Fibroblast of skin of left quadriceps (primary cell): Measurements from ENCODE around the gene SKAP1.
"Not testable (repeated sequence)": the region's sequence is repeated elsewhere in the genome, so short reads cannot be mapped to it uniquely, and the experiment has no call there.

ENCODE experiments used
- DNase-seq, 2 experiments: peaks; one replicate each; pipeline ENCODE4 v3.0.0-alpha.2; 2013; ENCODE audit warnings: low read depth in 2 of 2

The SKAP1 gene

DNA sequence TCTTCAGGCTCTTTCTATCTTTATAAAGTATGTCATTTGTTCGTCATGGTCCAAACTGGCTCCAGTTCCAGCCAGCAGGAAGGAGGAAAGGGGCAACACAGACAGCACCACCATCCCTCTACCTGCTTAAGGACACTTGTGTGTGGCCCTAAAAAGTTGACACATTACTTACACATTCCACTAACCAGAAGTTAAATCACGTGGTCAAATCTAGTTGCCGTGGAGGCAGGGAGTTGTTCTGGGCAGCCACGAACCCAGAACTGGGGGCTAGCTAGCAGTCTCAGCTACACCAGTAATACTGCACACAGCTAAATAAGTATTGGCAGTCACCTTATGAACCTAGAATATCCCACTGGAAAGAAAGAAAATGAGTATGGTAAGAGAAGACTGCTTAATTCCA is 218.2 kb downstream of the SKAP1 start:
- no peak for DNase-seq

DNA sequence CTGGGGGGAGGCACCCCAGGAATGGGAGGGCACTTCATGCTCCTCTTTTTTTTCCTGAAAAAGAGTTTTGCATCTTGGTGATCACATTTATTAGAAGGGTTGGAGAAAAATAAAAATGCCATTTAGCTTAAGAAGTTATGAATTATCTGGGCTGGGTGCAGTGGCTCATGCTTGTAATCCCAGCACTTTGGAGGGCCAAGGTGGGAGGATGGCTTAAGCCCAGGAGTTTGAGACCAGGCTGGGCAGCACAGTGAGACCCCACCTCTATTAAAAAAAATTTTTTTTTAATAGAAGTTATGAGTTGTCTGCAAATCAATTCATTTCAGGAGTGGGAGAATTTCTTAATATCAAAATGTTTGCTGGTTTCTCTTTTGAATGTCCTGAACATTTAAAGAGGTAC is 219.0 kb downstream of the SKAP1 start:
- no peak for DNase-seq

- DNase-seq: no peak
Observed at GRCh38 chr17:48209973-48210372, 220.0 kb downstream of the SKAP1 start.

DNA sequence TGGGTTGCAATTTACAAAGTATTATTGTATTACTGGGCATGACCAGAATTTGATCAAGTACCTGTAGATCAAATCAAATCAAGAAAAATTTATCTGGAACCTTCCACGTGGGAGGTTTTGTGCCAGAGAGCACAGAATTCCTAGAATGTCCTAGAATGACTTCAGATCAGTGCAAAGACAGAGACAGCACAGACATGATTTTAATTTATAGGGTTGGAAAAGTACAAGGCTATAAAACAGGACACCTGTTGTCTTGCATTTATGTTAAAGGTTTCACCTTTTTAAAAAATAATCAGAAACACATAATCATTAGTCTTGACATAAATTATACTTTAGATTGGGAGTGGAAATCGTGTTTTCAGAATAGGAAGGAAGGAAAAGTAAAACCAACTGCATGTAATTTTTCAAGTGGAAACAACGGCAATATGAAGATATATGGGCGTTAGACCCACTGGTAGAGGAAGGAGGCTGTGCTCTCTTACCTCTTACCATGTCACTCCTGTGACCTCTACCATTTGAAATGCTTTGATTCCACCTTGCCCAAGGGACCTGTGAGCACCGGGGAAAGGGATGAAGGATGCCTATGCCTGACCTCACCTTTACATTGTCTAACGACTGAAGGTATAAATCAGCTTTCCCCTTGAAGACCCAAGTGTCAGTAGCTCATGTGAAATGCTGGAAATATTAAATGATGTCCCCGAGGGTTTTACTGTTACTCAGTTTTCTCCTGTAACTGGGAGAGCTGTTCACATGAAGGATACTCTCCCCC is 222.1 kb downstream of the SKAP1 start:
- DNase-seq: no peak

DNA sequence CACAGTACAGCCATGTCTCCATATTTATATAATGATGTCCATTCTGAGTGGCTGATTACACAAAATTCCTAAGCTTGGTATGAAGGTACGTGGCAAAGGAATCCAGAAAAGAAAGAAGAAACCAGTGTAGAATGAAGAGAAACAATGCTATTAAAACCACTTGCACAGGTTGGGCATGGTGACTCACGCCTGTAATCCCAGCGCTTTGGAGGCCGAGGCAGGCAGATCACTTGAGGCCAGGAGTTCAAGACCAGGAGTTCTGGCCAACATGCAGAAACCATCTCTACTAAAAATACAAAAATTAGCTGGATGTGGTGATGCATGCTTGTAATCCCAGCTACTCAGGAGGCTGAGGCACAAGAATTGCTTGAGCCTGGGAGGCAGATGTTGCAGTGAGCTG is 223.0 kb downstream of the SKAP1 start:
- DNase-seq: not testable (repeated sequence)

DNA sequence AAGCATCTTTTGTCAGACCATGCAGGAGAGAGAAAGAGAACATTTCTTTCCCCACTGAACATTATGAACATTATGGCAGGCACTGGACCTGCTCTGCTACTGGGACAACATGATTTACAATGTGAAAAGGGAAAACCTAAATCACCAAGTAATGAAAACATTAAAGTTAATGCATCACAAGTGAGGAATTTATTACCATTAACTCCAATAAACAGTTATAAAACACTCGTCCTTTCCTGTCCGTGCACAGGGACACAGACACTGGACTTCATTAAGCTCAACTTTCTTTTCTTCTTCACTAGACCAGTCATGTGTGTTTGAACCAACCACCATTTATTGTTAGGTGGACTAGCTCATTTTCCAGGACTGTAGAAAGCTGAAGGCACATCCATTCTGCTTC is 227.1 kb downstream of the SKAP1 start:
- no peak for DNase-seq

GRCh38 chr17:48198950-48199541 is 231.0 kb downstream of the SKAP1 start:
- DNase-seq: no peak

DNA sequence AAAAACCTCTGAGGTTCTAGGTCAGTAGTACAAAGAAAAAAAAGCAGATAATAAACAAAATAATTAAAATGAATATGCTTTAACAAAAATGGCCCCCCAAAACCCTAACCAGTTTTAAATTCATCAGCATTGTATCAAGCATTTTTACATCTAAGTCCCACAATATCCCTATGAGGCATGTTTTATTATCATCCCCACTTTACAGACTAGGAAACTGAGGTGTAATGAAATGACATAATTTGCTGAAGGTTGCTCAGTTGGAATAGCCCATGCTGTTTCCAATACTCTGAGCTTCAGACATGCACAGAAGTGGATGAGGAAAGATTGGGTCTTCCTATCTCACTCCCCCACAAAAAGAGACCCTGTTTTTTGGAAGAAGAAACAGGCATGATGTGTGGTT is 234.1 kb downstream of the SKAP1 start:
- no peak for DNase-seq

- DNase-seq: peak; percentile 40 to 59
Observed at GRCh38 chr17:48194097-48194550, 235.9 kb downstream of the SKAP1 start.

DNA sequence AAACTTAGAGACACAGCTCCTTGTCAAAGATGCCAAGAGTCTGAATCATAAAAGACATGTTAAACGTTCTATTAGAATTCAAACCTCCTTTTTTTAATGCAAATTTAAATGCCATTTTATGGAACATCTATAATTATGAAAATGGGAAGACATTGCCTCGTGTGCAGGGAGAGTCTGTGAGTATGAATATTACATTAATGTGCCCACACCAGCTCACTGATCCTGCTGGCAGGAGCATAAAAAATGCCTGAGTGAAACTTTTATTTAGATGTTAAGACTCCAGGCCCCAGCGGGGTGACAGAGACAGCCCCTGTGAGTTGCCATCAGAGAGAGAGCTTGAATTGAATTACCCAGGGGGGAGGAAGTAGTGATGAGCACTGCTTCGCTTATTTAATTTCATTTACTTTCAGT is 237.7 kb downstream of the SKAP1 start:
- DNase-seq: no peak

DNA sequence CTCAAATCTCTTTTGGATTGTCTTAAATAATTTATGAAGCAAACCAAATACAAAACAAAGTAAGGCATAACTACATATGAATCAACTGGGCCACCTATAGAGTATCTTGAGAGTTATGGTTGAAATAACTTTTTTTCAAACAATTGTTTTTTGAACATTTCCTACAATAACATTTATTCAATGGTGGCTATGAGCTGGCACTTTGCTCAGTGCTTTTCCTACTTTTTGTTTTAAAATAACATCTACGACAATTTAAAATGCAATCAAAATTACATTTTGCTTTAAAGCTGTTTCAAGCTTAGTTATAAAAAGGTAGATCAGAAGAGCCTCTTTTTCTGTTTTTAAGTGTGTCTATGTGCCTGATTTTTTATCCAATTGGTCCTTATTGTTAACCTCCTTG is 238.7 kb downstream of the SKAP1 start:
- DNase-seq: no peak

DNA sequence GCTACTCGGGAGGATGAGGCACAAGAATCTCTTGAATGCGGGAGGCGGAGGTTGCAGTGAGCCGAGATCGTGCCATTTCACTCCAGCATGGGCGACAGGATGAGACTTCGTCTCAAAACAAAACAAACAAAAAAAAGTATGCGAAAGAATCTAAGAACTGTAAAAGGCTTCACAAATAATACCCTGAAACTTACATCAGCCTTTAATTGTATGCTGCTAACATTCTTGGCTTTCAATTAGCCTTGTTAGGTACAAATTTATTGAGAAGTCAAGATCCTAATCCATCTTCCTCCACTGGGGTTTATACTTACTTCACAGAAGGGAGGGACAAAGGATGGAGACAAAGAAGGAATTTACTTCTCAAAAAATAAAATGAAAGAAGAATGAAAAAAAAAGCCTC is 239.1 kb downstream of the SKAP1 start:
- no peak for DNase-seq

DNA sequence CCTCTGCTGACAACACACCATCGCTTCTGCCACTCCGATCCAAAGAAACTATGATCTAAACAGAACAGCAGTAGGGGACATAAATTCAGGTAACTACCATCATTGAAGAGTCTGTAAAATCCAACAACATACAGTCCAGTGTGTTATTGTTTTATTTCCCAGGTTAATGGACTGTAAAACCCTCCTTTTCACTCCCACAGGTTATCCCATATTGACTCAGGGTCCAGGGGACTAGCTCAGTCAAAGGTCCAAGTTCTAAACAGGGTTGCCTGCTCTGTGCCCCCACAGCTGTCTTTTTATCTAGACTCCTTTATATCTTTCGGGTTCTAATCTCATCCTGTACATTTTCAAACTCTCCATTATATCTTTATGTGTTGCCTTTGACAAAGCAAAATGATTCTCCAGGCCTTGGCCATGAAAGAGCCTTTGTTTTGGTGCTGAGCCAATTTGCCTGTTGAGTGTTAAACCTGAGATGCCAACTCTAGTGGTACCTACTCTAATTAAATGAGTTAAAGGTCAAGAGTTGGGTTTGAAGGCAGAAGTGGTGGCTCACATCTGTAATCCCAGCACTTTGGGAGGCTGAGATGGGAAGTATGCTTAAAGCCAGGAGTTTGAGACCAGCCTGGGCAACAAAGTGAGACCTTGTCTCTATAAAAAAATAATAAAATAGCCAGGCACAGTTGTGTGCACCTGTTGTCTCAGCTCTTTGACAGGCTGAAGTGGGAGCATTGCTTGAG is 242.0 kb downstream of the SKAP1 start:
- DNase-seq: no peak

DNA sequence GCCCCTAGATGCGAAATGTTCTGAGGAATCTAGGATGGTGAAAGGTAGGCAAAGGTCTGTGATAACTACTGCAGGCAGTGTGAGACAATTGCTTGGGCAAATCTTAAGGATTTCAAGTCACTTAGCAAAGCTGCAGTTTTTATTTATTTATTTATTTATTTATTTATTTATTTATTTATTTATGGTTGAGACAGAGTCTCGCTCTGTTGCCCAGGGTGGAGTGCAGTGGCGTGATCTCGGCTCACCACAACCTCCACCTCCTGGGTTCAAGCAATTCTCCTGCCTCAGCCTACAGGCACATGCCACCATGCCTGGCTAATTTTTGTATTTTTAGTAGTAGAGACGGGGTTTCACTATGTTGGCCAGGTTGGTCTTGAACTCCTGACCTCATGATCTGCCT is 243.7 kb downstream of the SKAP1 start:
- not testable (repeated sequence) for DNase-seq

DNA sequence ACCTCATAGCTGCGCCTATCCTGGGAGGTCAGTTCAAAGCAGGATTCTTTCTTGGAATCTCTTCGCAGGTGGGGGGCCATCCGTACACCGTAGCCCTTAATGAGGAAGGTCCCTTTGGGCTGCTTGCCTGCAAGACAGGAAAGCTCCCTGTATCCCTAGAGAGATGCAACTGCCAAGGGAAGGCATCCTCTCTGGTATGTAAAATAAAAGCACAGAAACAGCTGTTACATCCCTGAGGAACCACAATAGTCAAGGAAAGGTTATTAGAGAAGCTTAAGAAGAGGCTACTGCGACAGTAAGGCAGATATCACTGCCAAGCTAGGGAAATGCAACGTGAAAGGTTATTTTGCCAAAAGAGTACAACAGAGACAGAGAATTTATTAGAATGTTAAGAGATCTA is 245.3 kb downstream of the SKAP1 start:
- DNase-seq: no peak

DNA sequence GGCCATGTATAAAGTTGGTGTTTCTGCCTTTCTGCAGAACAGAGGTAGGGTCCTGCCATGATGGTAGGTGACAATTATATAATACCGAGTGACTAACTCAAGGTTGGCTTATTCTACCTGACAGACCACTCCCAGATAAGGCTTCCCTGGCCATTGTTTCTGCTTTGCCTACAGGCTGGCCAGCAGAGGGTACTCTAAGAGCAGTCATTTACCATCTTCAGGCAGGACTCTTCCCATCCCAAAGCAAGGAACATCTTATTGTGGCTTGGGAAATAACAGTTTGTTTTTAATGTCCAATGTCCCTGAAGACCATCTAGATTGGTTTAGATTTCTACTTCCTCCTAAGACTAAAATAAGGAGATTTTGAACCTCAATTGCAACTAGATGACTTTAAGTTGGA is 248.4 kb downstream of the SKAP1 start:
- DNase-seq: no peak

DNA sequence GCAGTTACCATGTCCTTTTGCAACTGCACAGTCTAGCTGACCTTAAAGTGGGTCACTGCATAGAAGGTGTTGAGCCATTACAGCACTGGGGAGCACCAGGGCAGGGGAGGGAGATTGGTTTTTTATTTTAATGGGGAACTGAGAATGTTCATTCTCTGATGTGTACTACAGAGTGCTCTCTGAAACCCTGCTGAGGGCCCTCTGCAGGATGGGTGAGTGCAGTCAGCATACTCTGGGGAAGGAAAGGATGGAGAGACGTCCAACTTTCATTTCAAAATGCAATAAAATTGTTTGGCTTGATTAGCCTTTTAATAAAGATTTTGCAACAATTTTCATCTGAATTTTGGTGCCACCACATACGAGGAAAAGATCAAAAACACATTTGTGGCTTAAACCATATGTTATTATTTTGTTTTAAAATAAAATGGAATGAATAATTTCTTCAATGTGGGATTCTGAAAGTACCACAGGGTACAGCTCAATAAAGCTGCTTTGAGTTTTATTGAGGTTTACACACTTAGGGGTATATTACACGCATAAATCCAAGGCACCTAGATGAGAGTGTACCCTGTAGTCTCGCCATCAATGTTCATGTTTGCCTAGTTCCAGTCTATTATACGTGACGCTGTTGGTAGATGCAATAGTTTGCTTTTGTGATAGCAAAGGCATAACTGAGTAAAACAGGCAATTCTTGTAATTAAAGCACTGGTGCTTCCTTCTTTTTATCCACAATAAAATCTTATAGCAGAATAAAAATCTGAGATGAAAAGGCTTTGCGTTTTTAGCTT is 249.0 kb downstream of the SKAP1 start:
- DNase-seq: no peak

GRCh38 chr17:48179071-48179945 is 250.7 kb downstream of the SKAP1 start:
- DNase-seq: no peak

GRCh38 chr17:48178317-48178716 is 251.7 kb downstream of the SKAP1 start:
- DNase-seq: no peak

- DNase-seq: no peak
Observed at GRCh38 chr17:48177816-48178215, 252.2 kb downstream of the SKAP1 start.

DNA sequence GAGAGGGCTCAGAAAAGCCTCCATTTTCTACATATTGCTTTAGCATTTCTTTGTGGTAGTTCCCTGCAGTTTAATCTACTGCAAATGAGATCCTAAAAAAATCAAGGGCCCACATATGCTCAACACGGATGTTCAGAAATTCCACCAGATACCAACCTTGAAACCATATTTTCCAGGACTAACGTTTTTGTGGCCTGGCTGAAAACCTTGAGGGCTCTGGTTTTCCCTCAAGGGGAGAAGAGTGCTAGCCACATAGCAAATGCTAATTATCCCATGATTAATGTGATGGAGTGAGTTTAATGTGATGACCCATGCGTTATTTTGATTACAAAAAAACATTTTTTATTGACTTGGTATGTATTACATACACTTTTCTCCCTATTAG is 253.6 kb downstream of the SKAP1 start:
- no peak for DNase-seq
